HG03280 (cell line): ENCODE measurements around the gene ALOX12.

Experiments used
- ATAC-seq: cut with Tn5 transposase; IDR thresholded peaks from one replicate; pipeline ENCODE4 v1.9.1; 2021; ENCODE audit warnings: mild to moderate bottlenecking, moderate library complexity; ENCODE audit not compliant: unreplicated experiment

ALOX12 gene

GRCh38 chr17:7020894-7021664 lies 25.2 kb downstream of the ALOX12 start:
- no peak for ATAC-seq

GRCh38 chr17:7021993-7022778 lies 26.3 kb downstream of the ALOX12 start:
- peak; percentile 49 for ATAC-seq

GRCh38 chr17:7022781-7023571 lies 27.1 kb downstream of the ALOX12 start, which contains the start of gene BCL6B:
Gene BCL6B (plus strand): TSS chr17:7023050. CDS start chr17:7023672, 622 bp downstream.
- ATAC-seq = no peak

GRCh38 chr17:7023576-7024401 lies 27.9 kb downstream of the ALOX12 start:
- ATAC-seq = no peak

- no peak for ATAC-seq
Observed at GRCh38 chr17:7024402-7024785, 28.5 kb downstream of the ALOX12 start.

- ATAC-seq = no peak
Observed at GRCh38 chr17:7025245-7025644, 29.4 kb downstream of the ALOX12 start.

- ATAC-seq = no peak
Observed at GRCh38 chr17:7026471-7027115, 30.7 kb downstream of the ALOX12 start.

GRCh38 chr17:7027335-7027734 lies 31.5 kb downstream of the ALOX12 start:
- ATAC-seq = no peak

GRCh38 chr17:7029096-7029495 lies 33.2 kb downstream of the ALOX12 start:
- ATAC-seq = no peak

GRCh38 chr17:7029659-7030058 lies 33.8 kb downstream of the ALOX12 start:
- no peak for ATAC-seq

- peak; percentile 12 for ATAC-seq
Observed at GRCh38 chr17:7034955-7035590, 39.2 kb downstream of the ALOX12 start.

GRCh38 chr17:7035591-7036368 lies 39.9 kb downstream of the ALOX12 start, which contains the start of gene SLC16A13:
Gene SLC16A13 (plus strand): TSS chr17:7036015. CDS start chr17:7036383, 368 bp downstream.
- peak; percentile 85 for ATAC-seq

- no peak for ATAC-seq
Observed at GRCh38 chr17:7038025-7038862, 42.4 kb downstream of the ALOX12 start.

GRCh38 chr17:7039832-7040231 lies 44.0 kb downstream of the ALOX12 start:
- ATAC-seq = no peak

- ATAC-seq = no peak
Observed at GRCh38 chr17:7041607-7042500, 46.0 kb downstream of the ALOX12 start.

- no peak for ATAC-seq
Observed at GRCh38 chr17:7042501-7043181, 46.8 kb downstream of the ALOX12 start.
